SK-N-SH (cell line): Measurements from ENCODE around the gene TDRD10. TPM values are rescaled to one million over a fixed set of nuclear protein-coding genes. Genes with fewer than 3 reads are reported as not detected.

Source experiments
- CTCF ChIA-PET: fragments of 300-600, 350-600 bp; formaldehyde crosslinking; extraction: SDS; loops from one replicate; lab custom pipeline; 2021; lab: Yijun Ruan, JAX
- POLR2A ChIA-PET: fragments of 350-600 bp; sonication (Branson Sonifier 250); formaldehyde crosslinking; extraction: SDS; loops from one replicate; lab custom pipeline; 2020; ENCODE audit warnings: antibody characterized with exemption, inconsistent platforms; lab: Yijun Ruan, JAX
- DNase-seq: peaks from one replicate; pipeline ENCODE4 v3.0.0; 2012
- H2AFZ ChIP-seq: fragments of 200-600 bp; sonication (generic); 2 replicates; pipeline ENCODE4 v1.8.1; 2016; ENCODE audit warnings: antibody characterized with exemption, mild to moderate bottlenecking, low read depth
- H3F3A ChIP-seq: fragments of 200-600 bp; sonication (generic); replicated peaks from 2 replicates; pipeline ENCODE3; 2016; ENCODE audit warnings: antibody characterized with exemption, mild to moderate bottlenecking; ENCODE audit not compliant: insufficient read depth
- H3K27ac ChIP-seq, 2 experiments: fragments of 200-500 bp in 1 of 2; fragments of 200-600 bp in 1 of 2; sonication (Bioruptor generic) in 1 of 2; sonication (generic), shearing (Covaris generic) in 1 of 2; 2 replicates each; pipeline versions ENCODE4 v1.5.1 to v1.6.1; 2014 to 2016; ENCODE audit warnings: low read depth in 2 of 2, inconsistent platforms in 1 of 2, low read length in 1 of 2, mild to moderate bottlenecking in 1 of 2, mixed read lengths in 1 of 2
- H3K27me3 ChIP-seq: fragments of 200-600 bp; sonication (generic), shearing (Covaris generic); 2 replicates; pipeline ENCODE4 v1.6.1; 2016; ENCODE audit warnings: mixed run types; ENCODE audit not compliant: insufficient read depth
- H3K36me3 ChIP-seq, 2 experiments: fragments of 200-500 bp in 1 of 2; fragments of 200-600 bp in 1 of 2; sonication (Bioruptor generic) in 1 of 2; sonication (generic) in 1 of 2; replicated peaks in 1 of 2; 2 replicates each; pipeline versions ENCODE3 to v1.5.1; 2014 to 2016; ENCODE audit warnings: low read length in 1 of 2, mild to moderate bottlenecking in 1 of 2; ENCODE audit not compliant: insufficient read depth in 2 of 2, control insufficient read depth in 1 of 2
- H3K4me1 ChIP-seq, 2 experiments: fragments of 200-500 bp in 1 of 2; fragments of 200-600 bp in 1 of 2; sonication (Bioruptor generic) in 1 of 2; sonication (generic), shearing (Covaris generic) in 1 of 2; 2 replicates each; pipeline versions ENCODE4 v1.5.1 to v1.6.1; 2014 to 2016; ENCODE audit warnings: low read depth in 1 of 2, low read length in 1 of 2, mixed run types in 1 of 2; ENCODE audit not compliant: insufficient read depth in 2 of 2, control insufficient read depth in 1 of 2
- H3K4me2 ChIP-seq: fragments of 200-600 bp; sonication (generic), shearing (Covaris generic); 2 replicates; pipeline ENCODE4 v1.6.1; 2017; ENCODE audit warnings: mixed run types
- H3K4me3 ChIP-seq, 2 experiments: fragments of 200-500 bp in 1 of 2; fragments of 200-600 bp in 1 of 2; sonication (Bioruptor generic) in 1 of 2; sonication (generic), shearing (Covaris generic) in 1 of 2; 2 replicates each; pipeline versions ENCODE4 v1.5.1 to v1.8.1; 2014 to 2016; ENCODE audit warnings: low read depth in 2 of 2, inconsistent platforms in 1 of 2, low read length in 1 of 2, mild to moderate bottlenecking in 1 of 2, mixed read lengths in 1 of 2, moderate library complexity in 1 of 2
- H3K79me2 ChIP-seq: fragments of 200-600 bp; sonication (generic); 2 replicates; pipeline ENCODE4 v1.8.1; 2017; ENCODE audit warnings: mild to moderate bottlenecking; ENCODE audit not compliant: insufficient read depth
- H3K9ac ChIP-seq: fragments of 200-600 bp; sonication (generic); 2 replicates; pipeline ENCODE4 v1.6.1; 2017; ENCODE audit warnings: mixed run types
- H3K9me2 ChIP-seq: fragments of 200-600 bp; sonication (generic); 2 replicates; pipeline ENCODE4 v1.6.1; 2017; ENCODE audit warnings: mixed run types
- H3K9me3 ChIP-seq: fragments of 200-600 bp; sonication (generic); 2 replicates; pipeline ENCODE4 v1.6.1; 2017; ENCODE audit warnings: mixed run types, mild to moderate bottlenecking, moderate library complexity
- H4K20me1 ChIP-seq: fragments of 200-600 bp; sonication (generic); 2 replicates; pipeline ENCODE4 v1.6.1; 2017; ENCODE audit warnings: mild to moderate bottlenecking, mixed run types; ENCODE audit not compliant: insufficient read depth
- ELF1 ChIP-seq: IDR thresholded peaks from 2 replicates; pipeline ENCODE4 v1.4.0; 2012
- JUND ChIP-seq: IDR thresholded peaks from 2 replicates; pipeline ENCODE4 v1.4.0; 2012
- MEF2A ChIP-seq: IDR thresholded peaks from 2 replicates; pipeline ENCODE4 v1.4.0; 2012; ENCODE audit warnings: low read depth, borderline replicate concordance
- MXI1 ChIP-seq: IDR thresholded peaks from 2 replicates; pipeline ENCODE4 v1.6.1; 2012; ENCODE audit warnings: mild to moderate bottlenecking, low read depth, low read length, improper control_type of control experiment
- NFIC ChIP-seq: IDR thresholded peaks from 2 replicates; pipeline ENCODE4 v1.4.0; 2012; ENCODE audit warnings: borderline replicate concordance
- NRF1 ChIP-seq: IDR thresholded peaks from 2 replicates; pipeline ENCODE4 v1.6.1; 2012; ENCODE audit warnings: low read depth, mild to moderate bottlenecking, low read length
- POLR2AphosphoS5 ChIP-seq: IDR thresholded peaks from 2 replicates; pipeline ENCODE4 v1.6.1; 2012; ENCODE audit warnings: low read depth, low read length
- SIN3A ChIP-seq: IDR thresholded peaks from 2 replicates; pipeline ENCODE4 v1.6.1; 2012; ENCODE audit warnings: low read depth, mild to moderate bottlenecking, low read length, moderate library complexity, borderline replicate concordance
- TEAD4 ChIP-seq: IDR thresholded peaks from 2 replicates; pipeline ENCODE4 v1.4.0; 2012; ENCODE audit warnings: mild to moderate bottlenecking, borderline replicate concordance; ENCODE audit not compliant: insufficient read depth
- WGBS: methylation state at CpG from one replicate; pipeline ENCODE4 v1.1.6; 2017; ENCODE audit warnings: low lambda C conversion rate; 5-methylcytosine and 5-hydroxymethylcytosine counted together
- polyA plus RNA-seq, 3 experiments: library from polyadenylated mRNA; depleted of rRNA; stranded (reverse); fragments of >200 nt; gene quantifications; 2 replicates each; pipeline ENCODE4 v1.2.3, GENCODE V29; 2012
- TF ChIP-seq, protein P1 (sequence below): IDR thresholded peaks from 2 replicates; pipeline ENCODE4 v1.6.1; 2012; ENCODE audit warnings: mild to moderate bottlenecking, low read depth, low read length, moderate library complexity
- TF ChIP-seq, protein P2 (sequence below): fragments of 150-350 bp; IDR thresholded peaks from 2 replicates; pipeline ENCODE4 v1.6.1; 2017; ENCODE audit warnings: antibody characterized with exemption, low read length, low read depth, borderline replicate concordance
- TF ChIP-seq, protein P3 (sequence below): IDR thresholded peaks from 2 replicates; pipeline ENCODE4 v1.4.0; 2012; ENCODE audit warnings: low read depth, borderline replicate concordance
- TF ChIP-seq, protein P4 (sequence below): IDR thresholded peaks from 2 replicates; pipeline ENCODE4 v1.4.0; 2012; ENCODE audit warnings: low read depth
- TF ChIP-seq, protein P5 (sequence below): fragments of 150-350 bp; IDR thresholded peaks from 2 replicates; pipeline ENCODE4 v1.6.1; 2016; ENCODE audit warnings: mild to moderate bottlenecking, low read depth, low read length
- TF ChIP-seq, protein P6 (sequence below): fragments of 200-600 bp; sonication (generic); IDR thresholded peaks from 2 replicates; pipeline ENCODE4 v1.6.1; 2017; ENCODE audit warnings: antibody characterized with exemption, mild to moderate bottlenecking, moderate library complexity

Gene TDRD10
- polyA plus RNA-seq, 1 of the 3 experiments (the other 2 are of a cell fraction): not detected

DNA sequence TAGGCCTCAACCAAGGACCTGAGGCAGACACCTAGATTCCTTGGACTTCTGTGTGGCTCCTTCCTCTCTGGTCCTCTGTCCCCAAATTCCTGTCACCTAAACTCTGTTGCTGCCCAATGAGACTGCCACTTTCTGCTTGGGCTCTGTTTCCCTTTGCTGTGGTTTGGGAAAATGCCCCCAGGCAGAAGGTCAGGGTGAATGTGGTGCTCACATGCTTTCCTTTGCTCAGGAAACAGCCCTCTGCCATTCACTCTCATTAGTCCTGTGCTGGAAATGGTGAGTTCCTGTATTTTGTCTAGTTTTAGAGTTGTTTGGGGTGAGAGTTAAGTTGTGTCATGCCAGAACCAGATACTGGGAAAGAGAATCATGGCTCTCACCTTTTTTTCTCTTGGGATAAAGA is 22.9 kb downstream of the TDRD10 start (continued):
- TF ChIP-seq, protein P1, sequence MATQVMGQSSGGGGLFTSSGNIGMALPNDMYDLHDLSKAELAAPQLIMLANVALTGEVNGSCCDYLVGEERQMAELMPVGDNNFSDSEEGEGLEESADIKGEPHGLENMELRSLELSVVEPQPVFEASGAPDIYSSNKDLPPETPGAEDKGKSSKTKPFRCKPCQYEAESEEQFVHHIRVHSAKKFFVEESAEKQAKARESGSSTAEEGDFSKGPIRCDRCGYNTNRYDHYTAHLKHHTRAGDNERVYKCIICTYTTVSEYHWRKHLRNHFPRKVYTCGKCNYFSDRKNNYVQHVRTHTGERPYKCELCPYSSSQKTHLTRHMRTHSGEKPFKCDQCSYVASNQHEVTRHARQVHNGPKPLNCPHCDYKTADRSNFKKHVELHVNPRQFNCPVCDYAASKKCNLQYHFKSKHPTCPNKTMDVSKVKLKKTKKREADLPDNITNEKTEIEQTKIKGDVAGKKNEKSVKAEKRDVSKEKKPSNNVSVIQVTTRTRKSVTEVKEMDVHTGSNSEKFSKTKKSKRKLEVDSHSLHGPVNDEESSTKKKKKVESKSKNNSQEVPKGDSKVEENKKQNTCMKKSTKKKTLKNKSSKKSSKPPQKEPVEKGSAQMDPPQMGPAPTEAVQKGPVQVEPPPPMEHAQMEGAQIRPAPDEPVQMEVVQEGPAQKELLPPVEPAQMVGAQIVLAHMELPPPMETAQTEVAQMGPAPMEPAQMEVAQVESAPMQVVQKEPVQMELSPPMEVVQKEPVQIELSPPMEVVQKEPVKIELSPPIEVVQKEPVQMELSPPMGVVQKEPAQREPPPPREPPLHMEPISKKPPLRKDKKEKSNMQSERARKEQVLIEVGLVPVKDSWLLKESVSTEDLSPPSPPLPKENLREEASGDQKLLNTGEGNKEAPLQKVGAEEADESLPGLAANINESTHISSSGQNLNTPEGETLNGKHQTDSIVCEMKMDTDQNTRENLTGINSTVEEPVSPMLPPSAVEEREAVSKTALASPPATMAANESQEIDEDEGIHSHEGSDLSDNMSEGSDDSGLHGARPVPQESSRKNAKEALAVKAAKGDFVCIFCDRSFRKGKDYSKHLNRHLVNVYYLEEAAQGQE: no peak

DNA sequence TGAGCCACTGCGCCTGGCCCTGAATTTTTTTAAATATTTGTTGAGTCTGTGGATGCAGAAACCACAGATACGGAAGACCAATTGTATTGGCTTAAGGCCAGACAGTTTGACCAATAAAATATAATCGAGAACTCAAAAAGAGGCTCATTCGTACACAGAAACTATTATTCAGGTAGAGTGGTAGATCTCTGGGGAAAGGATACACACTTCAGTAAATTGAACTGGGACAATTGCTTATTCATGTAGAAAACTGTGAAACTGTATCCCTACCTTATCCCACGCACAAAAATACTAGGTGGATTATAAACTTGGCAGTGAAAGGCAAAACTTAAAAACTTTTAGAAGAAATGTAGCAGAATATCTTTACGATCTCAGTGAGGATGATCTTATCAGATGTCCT is 25.2 kb downstream of the TDRD10 start:
- Histone ChIP-seq H3K27me3 (peaks cover 7% of the 10 kb centered on the region; the same call in 1 of the 2 replicates), H3K79me2 (no peaks in the 10 kb centered on the region)
- CTCF ChIA-PET: interaction anchor here (1.5 to 2.1 kb wide), 2 partner anchors 18 to 19 kb away, joined by 3 to 6 read pairs; no protein-coding TSS in a partner anchor

More for the DNA sequence above, 25.2 kb downstream of the TDRD10 start:
- TF ChIP-seq, protein P2, sequence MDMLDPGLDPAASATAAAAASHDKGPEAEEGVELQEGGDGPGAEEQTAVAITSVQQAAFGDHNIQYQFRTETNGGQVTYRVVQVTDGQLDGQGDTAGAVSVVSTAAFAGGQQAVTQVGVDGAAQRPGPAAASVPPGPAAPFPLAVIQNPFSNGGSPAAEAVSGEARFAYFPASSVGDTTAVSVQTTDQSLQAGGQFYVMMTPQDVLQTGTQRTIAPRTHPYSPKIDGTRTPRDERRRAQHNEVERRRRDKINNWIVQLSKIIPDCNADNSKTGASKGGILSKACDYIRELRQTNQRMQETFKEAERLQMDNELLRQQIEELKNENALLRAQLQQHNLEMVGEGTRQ: no peak
- TF ChIP-seq NRF1 (no peak), ELF1 (no peak), NFIC (no peak), SIN3A (no peak), TEAD4 (no peak), JUND (no peak), POLR2AphosphoS5 (no peak), MEF2A (no peak), MXI1 (no peak)
- TF ChIP-seq, protein P3, sequence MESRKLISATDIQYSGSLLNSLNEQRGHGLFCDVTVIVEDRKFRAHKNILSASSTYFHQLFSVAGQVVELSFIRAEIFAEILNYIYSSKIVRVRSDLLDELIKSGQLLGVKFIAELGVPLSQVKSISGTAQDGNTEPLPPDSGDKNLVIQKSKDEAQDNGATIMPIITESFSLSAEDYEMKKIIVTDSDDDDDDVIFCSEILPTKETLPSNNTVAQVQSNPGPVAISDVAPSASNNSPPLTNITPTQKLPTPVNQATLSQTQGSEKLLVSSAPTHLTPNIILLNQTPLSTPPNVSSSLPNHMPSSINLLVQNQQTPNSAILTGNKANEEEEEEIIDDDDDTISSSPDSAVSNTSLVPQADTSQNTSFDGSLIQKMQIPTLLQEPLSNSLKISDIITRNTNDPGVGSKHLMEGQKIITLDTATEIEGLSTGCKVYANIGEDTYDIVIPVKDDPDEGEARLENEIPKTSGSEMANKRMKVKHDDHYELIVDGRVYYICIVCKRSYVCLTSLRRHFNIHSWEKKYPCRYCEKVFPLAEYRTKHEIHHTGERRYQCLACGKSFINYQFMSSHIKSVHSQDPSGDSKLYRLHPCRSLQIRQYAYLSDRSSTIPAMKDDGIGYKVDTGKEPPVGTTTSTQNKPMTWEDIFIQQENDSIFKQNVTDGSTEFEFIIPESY: no peak
- TF ChIP-seq, protein P4, sequence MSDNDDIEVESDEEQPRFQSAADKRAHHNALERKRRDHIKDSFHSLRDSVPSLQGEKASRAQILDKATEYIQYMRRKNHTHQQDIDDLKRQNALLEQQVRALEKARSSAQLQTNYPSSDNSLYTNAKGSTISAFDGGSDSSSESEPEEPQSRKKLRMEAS: no peak
- TF ChIP-seq, protein P5, sequence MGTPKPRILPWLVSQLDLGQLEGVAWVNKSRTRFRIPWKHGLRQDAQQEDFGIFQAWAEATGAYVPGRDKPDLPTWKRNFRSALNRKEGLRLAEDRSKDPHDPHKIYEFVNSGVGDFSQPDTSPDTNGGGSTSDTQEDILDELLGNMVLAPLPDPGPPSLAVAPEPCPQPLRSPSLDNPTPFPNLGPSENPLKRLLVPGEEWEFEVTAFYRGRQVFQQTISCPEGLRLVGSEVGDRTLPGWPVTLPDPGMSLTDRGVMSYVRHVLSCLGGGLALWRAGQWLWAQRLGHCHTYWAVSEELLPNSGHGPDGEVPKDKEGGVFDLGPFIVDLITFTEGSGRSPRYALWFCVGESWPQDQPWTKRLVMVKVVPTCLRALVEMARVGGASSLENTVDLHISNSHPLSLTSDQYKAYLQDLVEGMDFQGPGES: no peak
- TF ChIP-seq, protein P6, sequence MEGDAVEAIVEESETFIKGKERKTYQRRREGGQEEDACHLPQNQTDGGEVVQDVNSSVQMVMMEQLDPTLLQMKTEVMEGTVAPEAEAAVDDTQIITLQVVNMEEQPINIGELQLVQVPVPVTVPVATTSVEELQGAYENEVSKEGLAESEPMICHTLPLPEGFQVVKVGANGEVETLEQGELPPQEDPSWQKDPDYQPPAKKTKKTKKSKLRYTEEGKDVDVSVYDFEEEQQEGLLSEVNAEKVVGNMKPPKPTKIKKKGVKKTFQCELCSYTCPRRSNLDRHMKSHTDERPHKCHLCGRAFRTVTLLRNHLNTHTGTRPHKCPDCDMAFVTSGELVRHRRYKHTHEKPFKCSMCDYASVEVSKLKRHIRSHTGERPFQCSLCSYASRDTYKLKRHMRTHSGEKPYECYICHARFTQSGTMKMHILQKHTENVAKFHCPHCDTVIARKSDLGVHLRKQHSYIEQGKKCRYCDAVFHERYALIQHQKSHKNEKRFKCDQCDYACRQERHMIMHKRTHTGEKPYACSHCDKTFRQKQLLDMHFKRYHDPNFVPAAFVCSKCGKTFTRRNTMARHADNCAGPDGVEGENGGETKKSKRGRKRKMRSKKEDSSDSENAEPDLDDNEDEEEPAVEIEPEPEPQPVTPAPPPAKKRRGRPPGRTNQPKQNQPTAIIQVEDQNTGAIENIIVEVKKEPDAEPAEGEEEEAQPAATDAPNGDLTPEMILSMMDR: no peak
- H3F3A ChIP-seq: no peaks in the 10 kb centered on the region
- H3K4me3 ChIP-seq: no peak overlapping the region
- DNase-seq: no peak
- no peaks in the 10 kb centered on the region for H3K9me3 ChIP-seq
- H3K27ac ChIP-seq: no peak overlapping the region
- POLR2A ChIA-PET: no interaction called here
- H2AFZ ChIP-seq: no peak overlapping the region
- H3K9me2 ChIP-seq: no peaks in the 10 kb centered on the region
- no peak overlapping the region for H3K4me2 ChIP-seq
- no peak overlapping the region for H3K9ac ChIP-seq
- H3K4me1 ChIP-seq: no peaks in the 10 kb centered on the region
- no peaks in the 10 kb centered on the region for H3K36me3 ChIP-seq
- 75% methylated on average over 6 of the region's 6 CpGs for WGBS
- H4K20me1 ChIP-seq: no peaks in the 10 kb centered on the region
